GM21528 (cell line): ENCODE results near the gene MRPS15.
A peak's percentile ranks its signal among the peaks of the same experiment; 100 is the strongest.
"Not testable (repeated sequence)": the region's sequence is repeated elsewhere in the genome, so short reads cannot be mapped to it uniquely, and the experiment has no call there.

ENCODE experiments used
- ATAC-seq: cut with Tn5 transposase; IDR thresholded peaks from one replicate; pipeline ENCODE4 v1.9.1; 2021; ENCODE audit warnings: mild to moderate bottlenecking, moderate library complexity; ENCODE audit not compliant: unreplicated experiment, low FRiP score

Gene MRPS15

GRCh38 chr1:36463803-36464604, at the start of gene MRPS15:
TSS of gene MRPS15 (minus strand) at chr1:36464384. CDS start at chr1:36464275, 109 bp downstream.
- ATAC-seq = peak; percentile 90

- ATAC-seq = no peak
These were observed 48.7 kb upstream of the MRPS15 start for GRCh38 chr1:36512842-36513241.

- no peak for ATAC-seq
These were observed 47.9 kb upstream of the MRPS15 start for GRCh38 chr1:36511804-36512798.

GRCh38 chr1:36511220-36511619, 47.0 kb upstream of the MRPS15 start:
- not testable (repeated sequence) for ATAC-seq

GRCh38 chr1:36510418-36510817, 46.2 kb upstream of the MRPS15 start:
- no peak for ATAC-seq

GRCh38 chr1:36508257-36508656, 44.1 kb upstream of the MRPS15 start:
- no peak for ATAC-seq

- no peak for ATAC-seq
These were observed 42.2 kb upstream of the MRPS15 start for GRCh38 chr1:36506276-36506920.

- no peak for ATAC-seq
These were observed 39.5 kb upstream of the MRPS15 start for GRCh38 chr1:36503733-36504132.

GRCh38 chr1:36503159-36503558, 39.0 kb upstream of the MRPS15 start:
- no peak for ATAC-seq

- ATAC-seq = no peak
These were observed 38.4 kb upstream of the MRPS15 start for GRCh38 chr1:36502616-36503015.

- not testable (repeated sequence) for ATAC-seq
These were observed 37.7 kb upstream of the MRPS15 start for GRCh38 chr1:36501911-36502310.

GRCh38 chr1:36497207-36497606, 33.0 kb upstream of the MRPS15 start:
- no peak for ATAC-seq

- ATAC-seq = no peak
These were observed 30.8 kb upstream of the MRPS15 start for GRCh38 chr1:36494971-36495370.

- no peak for ATAC-seq
These were observed 29.3 kb upstream of the MRPS15 start for GRCh38 chr1:36493524-36493923.

GRCh38 chr1:36492491-36492890, 28.3 kb upstream of the MRPS15 start:
- ATAC-seq = no peak

GRCh38 chr1:36489258-36490051, 25.3 kb upstream of the MRPS15 start:
- ATAC-seq = not testable (repeated sequence)

- no peak for ATAC-seq
These were observed 23.7 kb upstream of the MRPS15 start for GRCh38 chr1:36487906-36488305.

GRCh38 chr1:36487336-36487725, 23.1 kb upstream of the MRPS15 start:
- ATAC-seq = not testable (repeated sequence)

GRCh38 chr1:36486439-36487335, 22.5 kb upstream of the MRPS15 start:
- no peak for ATAC-seq
